ENCODE data around the gene AGAP1.

AGAP1 gene

GRCh38 chr2:235508371-235509160 is 14.7 kb downstream of the AGAP1 start:
- no peak for DNase-seq (ENCODE audit: low read depth)

DNA sequence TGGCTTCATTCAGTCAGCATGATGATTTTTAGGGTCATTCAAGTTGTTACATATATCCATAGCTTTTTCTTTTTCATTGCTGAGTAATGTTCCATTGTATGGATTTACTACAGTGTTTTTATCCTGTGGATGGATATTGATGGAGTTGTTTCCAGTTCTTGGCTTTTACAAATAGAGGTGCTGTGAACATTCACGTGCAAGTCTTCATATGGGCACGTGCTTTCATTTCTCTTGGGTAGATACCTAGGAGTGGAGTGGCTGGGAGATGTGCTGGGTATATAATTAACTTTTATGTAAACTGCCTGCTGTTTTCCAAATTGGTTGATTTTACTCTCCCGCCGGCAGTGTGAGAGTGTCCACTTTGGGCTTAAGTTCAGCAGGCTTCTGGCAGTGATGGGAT is 16.5 kb downstream of the AGAP1 start:
- DNase-seq (ENCODE audit: low read depth) = no peak

DNA sequence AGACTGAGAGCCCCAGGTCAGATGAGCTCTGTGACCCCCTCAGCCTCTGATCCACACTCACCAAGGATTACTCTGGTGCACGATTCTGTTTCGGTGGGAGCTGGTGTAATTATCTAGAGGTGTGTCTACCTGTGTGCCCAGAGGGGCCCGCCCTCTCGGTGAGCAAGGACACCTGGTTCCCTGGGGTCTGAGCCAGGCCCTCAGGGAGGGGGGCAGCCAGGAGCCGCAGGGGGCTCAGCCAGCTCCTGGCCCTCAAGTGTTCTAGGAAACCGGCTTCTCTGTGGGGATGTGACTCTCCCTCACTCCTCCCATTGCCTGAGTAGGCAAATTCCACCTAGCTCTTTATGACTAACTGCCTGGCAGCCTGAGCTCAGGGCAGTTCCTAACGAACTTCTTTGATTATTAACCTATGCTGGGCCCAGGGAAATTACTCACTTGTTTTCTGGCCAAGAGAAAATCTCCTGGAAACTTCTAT is 17.4 kb downstream of the AGAP1 start:
- DNase-seq (ENCODE audit: low read depth) = no peak

GRCh38 chr2:235511751-235512698 is 18.2 kb downstream of the AGAP1 start:
- no peak for DNase-seq (ENCODE audit: low read depth)

DNA sequence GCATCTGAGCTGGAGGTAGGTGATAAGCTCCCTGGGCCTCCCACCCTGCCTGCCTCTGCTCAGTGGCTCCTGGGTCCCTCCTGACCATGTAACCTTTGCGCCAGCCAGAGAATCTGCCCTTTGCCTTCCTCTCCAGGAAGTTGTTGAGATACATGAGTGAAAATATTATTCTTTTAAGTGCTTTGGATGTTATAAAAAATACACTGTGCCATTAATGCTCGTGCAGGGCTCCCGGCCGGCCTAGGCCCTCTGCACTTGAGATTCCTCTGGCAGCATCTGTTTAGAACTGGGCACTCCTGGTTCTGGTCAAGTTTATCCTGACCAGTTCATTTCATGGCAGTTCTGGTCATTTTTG is 18.8 kb downstream of the AGAP1 start:
- DNase-seq (ENCODE audit: low read depth) = no peak

DNA sequence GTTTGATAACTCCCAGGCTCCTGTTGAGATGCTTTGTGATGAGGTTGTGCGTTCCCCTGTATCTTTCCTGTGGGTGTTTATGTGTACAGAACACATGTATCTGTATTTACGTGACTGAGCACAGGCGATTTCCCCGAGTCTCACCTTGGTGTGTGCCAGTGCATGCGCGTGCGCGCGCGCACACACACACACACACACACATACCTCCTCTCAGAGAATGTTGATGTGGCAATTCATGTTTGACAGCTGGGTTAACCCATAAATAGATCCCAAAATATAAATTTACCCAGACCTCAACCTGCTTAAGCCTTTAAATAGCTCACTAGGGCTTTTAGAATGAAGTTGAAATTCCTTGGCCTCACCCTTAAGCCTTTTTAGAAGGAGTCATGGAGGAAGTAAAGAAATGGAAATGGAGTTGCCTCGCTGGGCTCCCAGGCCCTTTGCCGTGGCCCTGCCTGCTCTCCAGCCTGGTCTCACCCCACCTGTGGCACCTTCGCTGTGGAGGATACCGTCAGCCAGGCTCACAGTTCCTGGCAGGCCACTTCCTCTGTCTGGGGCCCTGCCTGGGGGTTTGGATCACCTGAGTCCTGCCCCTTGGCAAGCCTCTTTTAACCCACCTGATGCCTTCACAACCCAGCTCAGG is 20.3 kb downstream of the AGAP1 start:
- DNase-seq (ENCODE audit: low read depth) = no peak

GRCh38 chr2:235514627-235515363 is 21.0 kb downstream of the AGAP1 start:
- no peak for DNase-seq (ENCODE audit: low read depth)

DNA sequence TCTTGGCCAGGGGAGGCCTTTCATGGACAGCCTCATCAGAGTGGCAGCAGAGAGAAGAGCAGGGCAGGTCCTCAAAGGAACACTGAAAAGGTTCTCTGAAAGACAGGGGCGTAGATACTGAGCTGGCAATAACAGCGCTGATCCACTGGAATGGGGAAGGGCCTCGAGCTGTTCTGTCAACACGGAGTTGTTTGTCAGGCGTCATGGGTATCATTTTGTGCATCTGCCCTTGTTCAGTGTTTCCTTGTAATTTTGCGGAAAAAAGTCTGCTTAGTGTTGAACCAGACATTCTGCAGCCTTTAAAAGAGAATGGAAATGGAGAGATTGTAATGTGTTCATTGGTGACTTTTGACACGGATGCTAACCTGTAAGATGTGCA is 21.5 kb downstream of the AGAP1 start:
- no peak for DNase-seq (ENCODE audit: low read depth)

GRCh38 chr2:235515821-235516220 is 22.0 kb downstream of the AGAP1 start:
- no peak for DNase-seq (ENCODE audit: low read depth)

DNA sequence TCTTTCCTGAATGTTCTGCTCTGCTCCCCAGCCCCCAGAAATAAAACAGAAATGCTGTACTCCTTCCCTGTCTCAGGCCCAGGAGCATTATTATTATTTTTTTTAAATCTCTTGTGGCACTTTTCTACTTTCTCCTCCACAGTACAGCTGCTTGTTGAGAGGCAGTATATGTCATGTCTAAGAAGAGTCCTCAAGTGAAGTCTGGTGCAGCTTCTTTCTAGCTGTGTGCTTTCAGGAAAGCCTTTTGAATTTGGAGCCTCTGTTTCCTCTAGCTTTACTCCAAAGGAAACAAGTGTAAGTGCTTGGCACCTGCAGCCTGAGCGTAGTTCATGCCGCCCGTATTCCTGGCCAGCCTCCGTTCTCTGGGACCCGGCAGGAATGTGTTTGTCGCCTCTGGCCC is 22.4 kb downstream of the AGAP1 start:
- DNase-seq (ENCODE audit: low read depth) = no peak

GRCh38 chr2:235518322-235519090 is 24.7 kb downstream of the AGAP1 start:
- no peak for DNase-seq (ENCODE audit: low read depth)

GRCh38 chr2:235520787-235521186 is 26.9 kb downstream of the AGAP1 start:
- DNase-seq (ENCODE audit: low read depth) = no peak

DNA sequence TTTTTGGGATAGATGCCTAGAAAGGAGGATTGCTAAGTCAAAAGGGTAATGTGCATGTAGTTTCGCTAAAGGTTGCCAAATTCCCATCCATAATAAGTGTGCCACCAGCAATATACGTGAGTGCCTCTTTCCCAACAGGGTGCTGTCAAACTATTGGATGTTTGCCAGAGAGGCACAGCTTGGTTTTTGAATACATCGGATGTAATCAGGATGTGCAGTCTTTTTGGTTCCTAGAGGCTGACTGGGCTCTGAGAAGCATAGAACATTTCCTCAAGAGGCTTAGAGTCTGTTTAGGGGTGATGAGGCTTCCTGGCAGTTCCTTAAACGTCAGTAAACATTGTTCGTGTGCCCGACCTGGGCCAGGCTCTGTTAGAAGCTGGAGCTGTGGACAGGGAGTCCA is 28.0 kb downstream of the AGAP1 start:
- no peak for DNase-seq (ENCODE audit: low read depth)

DNA sequence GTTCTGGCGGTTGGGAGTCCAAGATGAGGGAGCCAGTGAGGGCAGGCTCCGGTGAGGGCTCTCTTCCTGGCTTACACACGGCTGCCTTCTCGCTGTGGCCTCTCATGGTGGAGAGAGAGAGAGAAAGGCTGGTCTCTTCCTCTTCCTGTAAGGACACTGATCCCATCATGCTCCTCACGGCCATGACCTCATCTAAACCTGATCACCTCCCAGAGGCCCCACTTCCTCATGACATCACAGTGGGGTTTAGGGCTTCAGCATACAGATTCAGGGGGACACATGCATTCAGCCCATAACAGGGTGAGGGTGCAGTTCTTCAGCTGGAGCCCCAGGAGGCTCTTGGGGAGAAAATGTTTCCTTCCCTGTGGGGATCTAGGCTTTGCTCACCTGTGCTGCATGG is 29.2 kb downstream of the AGAP1 start:
- DNase-seq (ENCODE audit: low read depth) = no peak

- no peak for DNase-seq (ENCODE audit: low read depth)
Observed at GRCh38 chr2:235523486-235524150, 29.8 kb downstream of the AGAP1 start.

- no peak for DNase-seq (ENCODE audit: low read depth)
Observed at GRCh38 chr2:235526166-235526565, 32.3 kb downstream of the AGAP1 start.

GRCh38 chr2:235527806-235528469 is 34.1 kb downstream of the AGAP1 start:
- no peak for DNase-seq (ENCODE audit: low read depth)

DNA sequence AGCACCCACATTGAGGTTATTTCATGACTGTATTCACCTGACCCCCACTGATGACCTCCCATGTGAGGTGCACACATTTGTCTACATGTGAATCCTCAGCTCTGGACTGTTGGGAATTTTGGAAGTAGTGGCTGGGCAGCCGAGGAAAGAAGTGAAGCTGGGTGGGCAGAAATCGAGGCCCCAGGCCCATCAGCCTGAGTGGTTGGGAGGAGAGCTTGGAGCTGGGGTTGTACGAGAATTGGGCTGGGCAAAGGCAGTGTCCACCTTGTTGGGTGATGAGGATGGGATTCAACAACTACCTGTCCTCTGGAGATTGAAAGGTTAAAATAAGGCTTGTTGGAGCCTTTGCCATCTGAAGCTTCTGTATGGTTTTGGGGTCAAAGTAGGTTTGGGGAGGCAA is 35.8 kb downstream of the AGAP1 start:
- DNase-seq (ENCODE audit: low read depth) = no peak

GRCh38 chr2:235530735-235531134 is 36.9 kb downstream of the AGAP1 start:
- no peak for DNase-seq (ENCODE audit: low read depth)

DNA sequence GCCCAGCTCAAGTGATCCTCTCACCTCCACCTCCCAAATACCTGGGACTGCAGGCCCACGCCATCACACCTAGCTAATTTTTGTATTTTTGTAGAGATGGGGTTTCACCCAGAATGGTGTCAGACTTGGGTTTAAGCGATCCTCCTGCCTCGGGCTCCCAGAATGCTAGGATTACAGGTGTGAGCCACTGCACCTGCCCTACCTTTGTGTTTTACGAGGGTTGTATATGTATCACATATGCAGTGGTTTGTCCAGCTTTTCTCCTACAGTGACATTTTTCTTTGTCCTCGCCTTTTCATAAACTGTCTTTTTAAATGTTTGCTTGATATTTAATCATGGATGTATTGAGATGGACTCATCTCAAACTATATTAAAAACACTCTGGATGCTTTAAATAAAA is 38.5 kb downstream of the AGAP1 start:
- no peak for DNase-seq (ENCODE audit: low read depth)

All from GM04504 (cell line).